HG02623 (cell line): ENCODE results near the gene FAAP100.

ENCODE experiments used
- ATAC-seq: cut with Tn5 transposase; IDR thresholded peaks from one replicate; pipeline ENCODE4 v1.9.1; 2021; ENCODE audit warnings: moderate library complexity; ENCODE audit not compliant: unreplicated experiment

The FAAP100 gene

DNA sequence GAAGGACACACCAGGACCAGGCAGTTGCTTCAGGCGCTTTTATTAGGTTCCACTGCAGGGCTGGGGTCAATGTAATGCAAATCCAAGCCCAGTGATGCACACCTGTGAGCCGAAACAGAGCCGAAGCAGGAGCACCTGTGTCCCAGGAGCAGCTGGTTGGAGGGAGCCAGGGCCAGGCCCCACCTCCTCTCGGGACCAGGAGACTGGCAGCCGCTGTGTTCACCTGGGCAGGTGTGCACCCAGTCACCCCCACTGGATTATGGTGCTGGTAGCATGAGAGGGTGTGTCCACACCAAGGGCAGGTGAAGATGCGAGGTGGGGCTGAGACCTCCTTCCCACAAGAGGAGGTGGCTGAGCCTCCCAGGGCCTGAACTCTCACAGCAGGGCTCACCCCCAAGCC is 4.7 kb upstream of the FAAP100 start:
- no peak for ATAC-seq

- ATAC-seq = no peak
Observed at GRCh38 chr17:81556175-81556691, 4.1 kb upstream of the FAAP100 start.

- ATAC-seq = peak; percentile 2
Observed at GRCh38 chr17:81553616-81554181, 1.5 kb upstream of the FAAP100 start.

DNA sequence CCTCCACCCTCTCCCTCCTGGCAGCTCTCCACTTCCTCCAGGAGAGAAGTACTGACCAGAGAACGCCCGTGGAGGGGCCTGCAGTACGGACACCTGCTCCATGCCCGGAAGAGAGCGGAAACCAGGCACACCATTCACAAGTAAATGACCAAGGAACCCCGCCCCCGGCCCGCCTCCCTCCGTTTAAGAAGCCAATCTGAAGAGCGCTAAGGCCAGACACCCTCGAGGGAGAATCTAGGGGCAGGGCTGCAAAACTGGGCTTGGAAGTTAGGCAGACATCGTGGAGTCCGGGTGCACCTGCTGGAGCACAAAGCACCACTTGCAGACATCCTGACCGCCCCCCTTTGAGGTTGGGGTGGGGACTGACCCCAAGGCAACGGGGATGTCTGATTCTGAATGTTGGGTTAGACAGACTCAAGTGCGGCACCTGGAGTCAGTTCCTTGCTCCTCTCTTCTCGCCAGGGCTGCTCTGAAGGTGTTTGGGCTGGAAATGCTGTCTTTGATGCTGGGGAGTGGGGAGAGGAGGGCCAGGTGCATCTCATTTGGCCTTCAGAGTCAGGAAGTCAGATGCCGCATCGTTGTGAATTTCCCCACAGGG is 964 bp upstream of the FAAP100 start:
- ATAC-seq = peak; percentile 32

DNA sequence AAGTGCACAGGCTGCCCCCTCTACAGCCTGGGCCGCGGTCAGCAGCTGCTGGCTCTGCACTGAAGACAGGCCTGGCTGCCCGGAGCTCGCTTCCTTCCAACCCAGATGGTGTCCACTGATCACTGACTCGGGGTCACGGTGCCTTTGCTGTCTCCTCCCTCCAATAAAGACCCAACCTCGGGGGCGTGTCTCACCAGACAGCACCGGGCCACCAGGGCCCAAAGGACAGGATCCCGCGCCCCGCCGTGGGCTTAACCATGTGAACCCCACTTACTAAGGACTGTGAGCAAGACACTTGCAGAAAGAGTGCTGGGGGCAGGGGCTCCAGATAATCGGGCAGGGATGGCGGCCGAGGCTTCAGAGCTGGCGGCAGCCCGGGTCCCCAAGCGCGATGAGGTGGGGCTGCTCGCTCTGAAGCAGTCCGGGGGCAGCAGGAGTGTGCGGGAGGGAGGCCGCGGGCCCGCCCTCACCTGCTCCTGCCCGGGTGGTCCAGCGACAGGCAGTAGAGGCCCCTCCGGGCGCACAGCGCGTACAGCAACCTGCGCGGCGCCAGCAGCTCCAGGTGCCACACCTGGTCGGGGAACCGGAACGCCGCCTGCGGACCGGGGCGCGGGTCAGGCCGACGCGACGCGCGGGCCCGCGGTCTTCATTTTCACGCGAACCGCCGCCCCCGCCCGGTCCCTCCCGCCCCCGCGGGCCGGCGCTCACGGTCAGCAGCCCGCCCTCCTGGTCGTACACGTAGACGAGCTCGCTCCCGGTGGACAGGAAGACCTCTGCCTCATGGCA is 502 bp downstream of the FAAP100 start:
- ATAC-seq = peak; percentile 9

GRCh38 chr17:81550830-81551457 is 1.2 kb downstream of the FAAP100 start:
- ATAC-seq = no peak

- ATAC-seq = no peak
Observed at GRCh38 chr17:81550285-81550684, 1.9 kb downstream of the FAAP100 start.

GRCh38 chr17:81549826-81550225 is 2.3 kb downstream of the FAAP100 start:
- ATAC-seq = no peak

DNA sequence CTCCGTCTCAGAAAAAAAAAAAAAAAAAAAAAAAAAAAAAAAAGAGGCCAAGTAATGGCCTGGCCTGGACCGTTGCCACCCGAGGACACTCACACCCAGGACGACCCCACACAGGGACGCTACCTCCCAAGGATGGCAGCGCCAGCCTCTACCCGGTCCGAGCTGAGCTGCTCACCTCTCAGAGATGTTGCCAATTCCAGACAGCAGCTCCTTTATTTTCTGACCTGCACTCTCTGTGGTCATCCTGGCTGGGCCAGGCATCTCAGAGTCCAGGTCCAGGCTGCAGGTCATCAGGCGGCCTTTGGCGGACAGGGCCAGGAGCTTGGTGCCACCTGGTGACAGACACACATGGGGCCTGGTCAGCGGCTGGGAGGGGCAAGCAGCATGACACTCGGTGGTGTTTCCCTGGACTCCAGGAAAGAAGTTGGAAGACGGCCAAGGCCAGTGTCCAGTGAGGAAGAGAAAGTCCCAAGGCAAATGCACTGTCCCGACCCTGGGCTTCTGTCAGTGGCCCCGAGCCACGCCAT is 3.1 kb downstream of the FAAP100 start:
- ATAC-seq = no peak

GRCh38 chr17:81547614-81547982 is 4.6 kb downstream of the FAAP100 start:
- ATAC-seq = no peak

GRCh38 chr17:81546906-81547613 is 5.1 kb downstream of the FAAP100 start:
- ATAC-seq = no peak

GRCh38 chr17:81545160-81545949 is 6.8 kb downstream of the FAAP100 start:
- ATAC-seq = no peak

DNA sequence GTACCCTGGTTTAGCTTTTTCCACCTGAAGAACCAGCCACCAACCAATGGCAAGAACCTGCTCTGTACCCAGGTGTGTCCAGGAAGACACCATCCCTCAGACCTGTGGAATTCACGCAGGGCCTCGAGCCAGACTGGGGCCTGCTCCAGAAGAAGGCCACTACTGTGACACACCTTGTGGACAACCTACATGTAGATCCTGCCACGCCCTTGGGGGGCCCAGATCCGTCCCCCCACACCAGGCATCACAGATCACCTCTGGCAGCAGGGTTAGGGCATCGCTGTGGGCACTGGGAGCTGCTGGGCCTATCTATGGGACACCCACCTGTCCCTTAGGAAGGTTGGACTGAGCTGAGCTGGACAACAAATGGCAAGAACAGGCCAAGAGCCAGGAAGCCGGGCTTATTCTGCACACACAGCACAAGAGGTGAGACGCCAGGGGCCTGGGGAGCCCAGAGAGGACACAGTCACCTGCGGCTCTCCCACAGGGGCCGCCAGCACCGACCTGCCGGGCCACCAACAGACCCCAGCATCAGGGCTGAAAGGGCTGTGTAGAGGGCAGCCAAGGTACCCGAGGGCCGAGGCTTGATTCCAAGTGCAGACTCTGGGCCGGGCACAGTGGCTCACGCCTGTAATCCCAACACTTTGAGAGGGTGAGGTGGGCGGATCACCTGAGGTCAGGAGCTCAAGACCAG is 7.7 kb downstream of the FAAP100 start:
- no peak for ATAC-seq

GRCh38 chr17:81543756-81544155 is 8.4 kb downstream of the FAAP100 start:
- ATAC-seq = no peak

DNA sequence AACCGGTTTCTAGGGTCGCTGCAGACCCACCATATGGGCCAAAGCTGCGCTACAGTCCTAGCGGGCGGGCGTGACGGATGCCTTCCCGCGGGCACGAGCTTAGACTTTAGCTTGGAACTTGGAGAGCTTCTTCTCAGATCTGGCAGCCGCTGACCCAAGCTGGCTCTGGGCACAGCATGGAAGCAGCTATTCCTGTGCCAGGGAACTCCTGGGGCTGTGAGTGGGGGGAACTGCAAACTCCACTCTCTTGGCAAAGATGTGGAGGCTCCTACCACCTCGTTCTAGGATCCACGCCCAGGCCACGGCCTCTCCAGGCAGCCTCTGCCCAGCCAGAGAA is 8.8 kb downstream of the FAAP100 start:
- ATAC-seq = no peak

- no peak for ATAC-seq
Observed at GRCh38 chr17:81542431-81543338, 9.5 kb downstream of the FAAP100 start.

DNA sequence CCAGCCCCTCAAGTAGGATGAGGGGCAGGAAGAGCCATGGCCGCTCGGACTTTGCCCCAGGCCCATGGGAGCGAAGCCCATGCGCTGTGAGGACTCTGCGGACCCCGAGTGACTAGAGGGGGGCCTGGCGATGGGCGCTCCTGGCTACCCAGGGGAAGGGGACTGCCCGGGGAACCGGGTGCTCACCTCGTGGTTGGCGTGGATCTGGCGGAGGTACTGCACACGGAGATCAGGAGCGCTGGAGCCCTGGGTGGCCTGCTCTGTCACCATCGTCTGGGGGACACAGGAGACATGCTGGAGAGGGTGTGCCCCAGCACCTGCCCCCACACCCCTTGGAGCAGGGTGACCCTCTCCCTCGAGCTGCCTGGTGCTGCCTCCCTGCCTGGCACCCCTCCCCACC is 11.0 kb downstream of the FAAP100 start:
- ATAC-seq = no peak

DNA sequence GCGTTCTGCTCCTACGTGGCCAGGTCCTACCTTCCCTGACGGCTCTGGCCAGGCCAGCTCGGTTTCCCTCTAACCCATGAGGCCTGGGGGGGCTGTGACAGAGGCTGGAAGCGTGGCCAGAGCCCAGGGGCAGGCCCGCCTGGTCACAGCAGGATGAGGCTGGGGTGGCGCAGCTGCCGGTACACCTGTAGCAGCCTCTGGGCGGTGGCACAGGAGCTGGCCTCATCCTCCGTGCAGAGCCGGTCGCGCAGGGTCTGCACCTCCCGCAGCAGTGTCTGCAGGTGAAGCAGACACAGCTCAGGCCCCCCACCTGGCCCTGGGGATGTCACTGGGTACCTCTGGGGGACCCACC is 11.5 kb downstream of the FAAP100 start:
- no peak for ATAC-seq
